Measurements from ENCODE around the gene OR6P1. TPM values are rescaled to one million over a fixed set of nuclear protein-coding genes. Genes with fewer than 3 reads are reported as not detected.

Gene OR6P1
- total and polyA plus RNA-seq, 9 donors, result not detected

DNA sequence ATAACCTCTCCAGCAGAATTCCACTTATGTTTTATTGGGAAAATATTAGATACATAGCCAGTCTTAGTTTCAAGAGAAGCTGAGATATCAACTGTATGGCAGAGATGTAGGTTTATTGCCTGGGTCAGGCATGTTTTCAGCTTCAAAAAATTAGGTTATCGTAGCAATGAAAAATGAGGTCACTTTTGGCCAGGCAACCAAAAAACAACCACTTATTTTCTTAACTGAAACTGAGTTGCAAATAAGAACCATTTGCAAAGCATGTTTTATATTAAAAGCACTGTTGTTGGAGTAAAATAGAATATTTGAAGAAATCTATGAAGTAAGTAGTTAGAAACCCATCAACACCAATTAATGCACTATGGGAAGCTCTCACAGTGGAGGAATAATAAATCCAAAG lies 10.7 kb downstream of the OR6P1 start:
- Histone ChIP-seq H3K27me3 (no peaks in the 10 kb centered on the region), H3K9me3 (no peaks in the 10 kb centered on the region), H3K4me1 (ENCODE audit: insufficient read depth) (no peaks in the 10 kb centered on the region), H3K4me3 (no peak overlapping the region), H3K27ac (no peak overlapping the region), H3K36me3 (no peaks in the 10 kb centered on the region)
- 14 to 29% (median 27%) methylated on average over 1 of the region's 1 CpG for WGBS, 3 donors
- no peak for DNase-seq
- intact Hi-C loops (cut with DNase I), result no loop called here
- TF ChIP-seq EP300 (IDR thresholded peaks at IDR 0.05) (no peak), POLR2A (IDR thresholded peaks at IDR 0.05) (no peak)
- TF ChIP-seq, protein P1, sequence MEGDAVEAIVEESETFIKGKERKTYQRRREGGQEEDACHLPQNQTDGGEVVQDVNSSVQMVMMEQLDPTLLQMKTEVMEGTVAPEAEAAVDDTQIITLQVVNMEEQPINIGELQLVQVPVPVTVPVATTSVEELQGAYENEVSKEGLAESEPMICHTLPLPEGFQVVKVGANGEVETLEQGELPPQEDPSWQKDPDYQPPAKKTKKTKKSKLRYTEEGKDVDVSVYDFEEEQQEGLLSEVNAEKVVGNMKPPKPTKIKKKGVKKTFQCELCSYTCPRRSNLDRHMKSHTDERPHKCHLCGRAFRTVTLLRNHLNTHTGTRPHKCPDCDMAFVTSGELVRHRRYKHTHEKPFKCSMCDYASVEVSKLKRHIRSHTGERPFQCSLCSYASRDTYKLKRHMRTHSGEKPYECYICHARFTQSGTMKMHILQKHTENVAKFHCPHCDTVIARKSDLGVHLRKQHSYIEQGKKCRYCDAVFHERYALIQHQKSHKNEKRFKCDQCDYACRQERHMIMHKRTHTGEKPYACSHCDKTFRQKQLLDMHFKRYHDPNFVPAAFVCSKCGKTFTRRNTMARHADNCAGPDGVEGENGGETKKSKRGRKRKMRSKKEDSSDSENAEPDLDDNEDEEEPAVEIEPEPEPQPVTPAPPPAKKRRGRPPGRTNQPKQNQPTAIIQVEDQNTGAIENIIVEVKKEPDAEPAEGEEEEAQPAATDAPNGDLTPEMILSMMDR (IDR thresholded peaks at IDR 0.05), result no peak

DNA sequence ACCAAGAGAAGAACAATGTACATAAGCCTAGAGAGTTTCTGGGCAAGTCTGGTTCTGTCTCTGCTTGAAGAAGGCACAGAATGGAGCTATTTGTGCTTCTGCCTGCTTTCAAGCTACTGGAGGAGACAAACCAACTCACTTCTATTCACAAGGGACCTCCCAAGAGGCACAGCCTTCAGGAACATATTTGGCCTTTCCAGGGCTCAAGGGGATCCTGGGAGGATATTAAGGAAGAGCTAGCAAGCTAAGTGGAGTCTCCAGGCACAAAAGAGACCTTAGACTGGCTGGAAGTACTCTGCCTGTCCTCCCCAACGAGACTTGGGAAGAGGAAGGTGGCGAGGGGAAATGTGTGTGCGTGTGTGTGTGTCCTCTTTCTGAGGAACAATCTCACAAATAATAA lies 16.0 kb downstream of the OR6P1 start, which contains the start of gene OR6Y1:
Gene OR6Y1, minus strand, starts transcription at position 54 of the 400 bp plus-strand sequence. CDS start 6,300 bp downstream, outside the sequence.
- intact Hi-C loops (cut with DNase I), result no loop called here
- WGBS, 3 donors, result 79 to 85% (median 82%) methylated on average over 3 of the region's 3 CpGs
- H3K36me3 ChIP-seq, result no peaks in the 10 kb centered on the region

DNA sequence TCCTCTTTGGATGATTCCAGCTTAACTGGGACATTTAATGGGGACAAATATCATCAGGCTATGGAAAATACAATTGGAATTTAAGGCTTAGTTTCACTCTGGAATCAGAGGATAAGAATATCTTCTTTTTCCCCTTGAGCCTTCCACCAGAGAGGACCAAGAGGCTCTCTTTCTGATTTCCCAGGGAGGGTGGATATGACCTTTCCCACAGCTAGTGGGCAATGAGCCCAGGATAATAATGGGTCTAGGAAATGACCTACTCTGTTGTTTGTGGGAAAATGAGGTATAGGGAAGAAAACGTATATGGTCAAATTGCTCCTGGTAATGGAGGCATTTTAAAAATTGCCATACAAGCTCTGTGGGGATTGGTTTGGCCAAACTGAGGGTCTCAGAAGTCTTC lies 18.1 kb downstream of the OR6P1 start:
- Histone ChIP-seq H3K36me3 (no peaks in the 10 kb centered on the region), H3K9me3 (no peaks in the 10 kb centered on the region), H3K27ac (no peak overlapping the region), H3K27me3 (no peaks in the 10 kb centered on the region), H3K4me1 (ENCODE audit: insufficient read depth) (no peaks in the 10 kb centered on the region), H3K4me3 (no peak overlapping the region)
- TF ChIP-seq POLR2A (IDR thresholded peaks at IDR 0.05) (no peak), EP300 (IDR thresholded peaks at IDR 0.05) (no peak)
- TF ChIP-seq, protein P1 (IDR thresholded peaks at IDR 0.05), result no peak
- intact Hi-C loops (cut with DNase I), result no loop called here
- 72 to 83% (median 76%) methylated on average over 1 of the region's 1 CpG for WGBS, 3 donors
- DNase-seq, result no peak

More for the DNA sequence above, 16.0 kb downstream of the OR6P1 start, which contains the start of gene OR6Y1:
- DNase-seq, result no peak
- Histone ChIP-seq H3K4me3 (no peak within 1 kb of the TSS), H3K27me3 (no peaks in the 10 kb centered on the region), H3K9me3 (no peaks in the 10 kb centered on the region), H3K4me1 (ENCODE audit: insufficient read depth) (no peaks in the 10 kb centered on the region), H3K27ac (no peak within 1 kb of the TSS)
- TF ChIP-seq POLR2A (IDR thresholded peaks at IDR 0.05), result no peak
- TF ChIP-seq, protein P1 (IDR thresholded peaks at IDR 0.05), result no peak
- no peak for TF ChIP-seq EP300 (IDR thresholded peaks at IDR 0.05)

DNA sequence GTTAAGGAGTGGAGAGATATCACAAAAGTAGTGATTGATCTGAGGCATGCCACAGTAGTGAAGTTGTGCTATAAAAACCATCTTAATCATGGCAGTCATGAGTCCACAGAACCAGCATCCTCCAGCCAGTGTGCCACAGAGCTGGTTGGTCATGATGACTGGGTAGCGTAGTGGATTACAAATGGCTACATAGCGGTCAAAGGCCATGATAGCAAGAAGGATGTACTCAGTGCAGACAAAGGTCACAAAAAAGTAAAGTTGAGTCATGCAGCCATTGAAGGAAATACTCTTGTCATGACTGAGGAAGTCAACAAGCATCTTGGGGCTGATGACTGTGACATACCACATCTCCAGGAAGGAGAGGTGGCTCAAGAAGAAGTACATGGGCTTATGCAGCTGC lies 22.8 kb downstream of the OR6P1 start:
- Histone ChIP-seq H3K36me3 (no peaks in the 10 kb centered on the region), H3K27ac (no peak overlapping the region), H3K27me3 (no peaks in the 10 kb centered on the region), H3K4me3 (no peak overlapping the region), H3K4me1 (ENCODE audit: insufficient read depth) (no peaks in the 10 kb centered on the region), H3K9me3 (no peaks in the 10 kb centered on the region)
- DNase-seq, result no peak
- TF ChIP-seq, protein P1 (IDR thresholded peaks at IDR 0.05), result no peak
- TF ChIP-seq POLR2A (IDR thresholded peaks at IDR 0.05), result no peak
- TF ChIP-seq EP300 (IDR thresholded peaks at IDR 0.05), result no peak
- intact Hi-C loops (cut with DNase I), result no loop called here
- WGBS, 3 donors, result 95 to 98% (median 95%) methylated on average over 2 of the region's 2 CpGs
